GM12875 (cell line): Measurements from ENCODE around the gene CPSF6.
"Not testable (repeated sequence)": the region's sequence is repeated elsewhere in the genome, so short reads cannot be mapped to it uniquely, and the experiment has no call there.

Experiments
- H3K4me3 ChIP-seq: one replicate; pipeline ENCODE4 v1.5.1; 2011; ENCODE audit warnings: low read depth, low read length, control low read depth
- CTCF ChIP-seq: IDR thresholded peaks from 2 replicates; pipeline ENCODE4 v1.5.1; 2011; ENCODE audit warnings: low read depth, mild to moderate bottlenecking, control low read depth, inconsistent platforms, low read length, moderate library complexity, borderline replicate concordance; ENCODE audit not compliant: insufficient read depth

CPSF6 gene

GRCh38 chr12:69239352-69239921, at the start of gene CPSF6:
Gene CPSF6, plus strand, starts transcription at chr12:69239569. Its CDS starts 78 bp downstream, at chr12:69239647.
- peak within 1 kb of the TSS; percentile 79 for H3K4me3 ChIP-seq
- TF ChIP-seq CTCF: no peak

- TF ChIP-seq CTCF: peak; percentile 16; the same call in 1 of the 2 replicates
- H3K4me3 ChIP-seq: no peak overlapping the region
Measured at GRCh38 chr12:69196302-69197288, 42.8 kb upstream of the CPSF6 start.

- H3K4me3 ChIP-seq: not testable (repeated sequence)
Measured at GRCh38 chr12:69199976-69200375, 39.4 kb upstream of the CPSF6 start.

GRCh38 chr12:69204191-69204590, 35.2 kb upstream of the CPSF6 start:
- H3K4me3 ChIP-seq: no peak overlapping the region
- TF ChIP-seq CTCF: no peak

- no peak overlapping the region for H3K4me3 ChIP-seq
- TF ChIP-seq CTCF: no peak
Measured at GRCh38 chr12:69210661-69211060, 28.7 kb upstream of the CPSF6 start.

GRCh38 chr12:69211160-69211559, 28.2 kb upstream of the CPSF6 start:
- no peak for TF ChIP-seq CTCF
- H3K4me3 ChIP-seq: no peak overlapping the region

- no peak overlapping the region for H3K4me3 ChIP-seq
- no peak for TF ChIP-seq CTCF
Measured at GRCh38 chr12:69214169-69214568, 25.2 kb upstream of the CPSF6 start.
